ENCODE data around the gene DMRTA2.

The DMRTA2 gene

DNA sequence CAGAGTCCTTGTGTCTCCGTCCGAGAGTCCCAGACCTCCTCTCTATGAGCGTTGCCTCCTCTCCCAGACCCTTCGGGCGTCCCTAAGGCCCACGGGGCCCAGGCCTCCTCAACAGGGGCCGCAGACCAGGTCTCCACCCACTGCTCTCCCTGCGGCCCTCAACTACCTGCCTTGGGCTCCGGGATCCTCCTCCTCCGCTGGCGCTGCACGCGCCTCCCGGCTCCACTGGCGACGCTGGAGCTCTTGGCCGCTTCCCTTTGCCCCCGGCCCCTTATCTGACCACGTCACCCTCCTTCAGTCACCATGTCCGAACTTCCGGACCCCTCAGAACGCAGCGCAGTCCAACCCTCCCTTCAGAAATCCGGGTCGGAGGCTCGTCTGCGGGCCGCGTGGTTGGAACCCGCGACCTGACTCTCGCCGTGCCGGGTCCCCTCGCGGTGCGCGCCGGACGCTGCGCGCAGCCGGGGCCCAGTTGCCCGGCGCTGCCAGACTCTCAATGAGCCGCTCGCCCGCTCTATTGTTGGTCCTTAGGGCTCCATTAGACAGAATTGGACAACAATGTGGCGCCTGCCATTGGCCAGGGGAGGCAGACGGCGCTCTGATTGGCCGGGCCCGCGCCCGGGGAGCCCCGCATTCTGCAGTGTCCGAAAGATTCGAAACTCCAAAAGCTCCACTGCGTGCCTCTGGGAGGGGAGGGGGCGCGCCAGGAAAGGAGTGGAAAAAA, at the start of gene DMRTA2:
Gene DMRTA2, minus strand, starts transcription at position 498 of the 724 bp plus-strand sequence. CDS start 1,907 bp downstream, outside the sequence.
- DNase-seq (ENCODE audit: low read depth in 2 of 2, low spot score in 1 of 2), result no peak

DNA sequence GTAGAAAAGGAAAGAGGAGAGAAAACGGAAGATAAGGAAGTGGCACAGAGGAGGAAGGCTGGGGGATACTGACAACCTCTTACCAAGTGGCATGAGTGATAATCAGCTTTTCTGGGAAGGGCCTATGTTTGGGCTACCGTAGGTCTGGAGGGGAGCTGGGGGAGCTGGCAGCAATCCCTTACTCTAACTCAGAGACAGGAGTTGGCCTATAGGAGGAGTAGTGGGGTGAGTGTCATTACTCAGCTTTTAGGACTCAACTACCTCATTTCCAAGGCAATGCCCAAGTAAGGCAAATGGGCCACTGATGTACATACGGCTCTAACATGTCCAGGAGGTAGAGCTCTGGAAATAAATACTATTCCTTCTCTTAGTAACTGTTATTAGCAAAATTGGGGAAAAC, 48.7 kb upstream of the DMRTA2 start:
- DNase-seq (ENCODE audit: low read depth in 2 of 2, low spot score in 1 of 2), result no peak

- no peak for DNase-seq (ENCODE audit: low read depth in 2 of 2, low spot score in 1 of 2)
Observed at GRCh38 chr1:50462964-50463363, 39.7 kb upstream of the DMRTA2 start.

GRCh38 chr1:50458507-50458906, 35.3 kb upstream of the DMRTA2 start:
- no peak for DNase-seq (ENCODE audit: low read depth in 2 of 2, low spot score in 1 of 2)

DNA sequence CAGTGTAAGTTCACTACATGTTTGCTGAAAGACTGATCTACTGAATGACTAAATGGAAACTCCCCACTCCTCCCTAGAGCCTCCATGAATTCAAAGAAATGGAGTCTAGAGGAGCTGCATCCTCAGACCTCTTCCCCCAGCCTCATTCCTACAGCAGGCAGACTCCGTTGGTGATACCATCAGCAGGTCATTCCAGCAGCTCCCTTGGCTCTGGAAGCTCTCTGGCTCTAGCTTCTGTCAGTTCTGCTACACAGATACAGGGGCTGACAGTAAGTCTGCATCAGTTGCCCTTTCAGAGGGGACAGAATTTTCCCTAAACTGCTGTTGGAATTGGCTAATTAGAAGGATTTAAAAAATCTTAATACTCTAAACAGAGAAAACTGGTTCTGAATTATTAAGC, 31.7 kb upstream of the DMRTA2 start:
- no peak for DNase-seq (ENCODE audit: low read depth in 2 of 2, low spot score in 1 of 2)

- no peak for DNase-seq (ENCODE audit: low read depth in 2 of 2, low spot score in 1 of 2)
Observed at GRCh38 chr1:50453266-50453665, 30.0 kb upstream of the DMRTA2 start.

DNA sequence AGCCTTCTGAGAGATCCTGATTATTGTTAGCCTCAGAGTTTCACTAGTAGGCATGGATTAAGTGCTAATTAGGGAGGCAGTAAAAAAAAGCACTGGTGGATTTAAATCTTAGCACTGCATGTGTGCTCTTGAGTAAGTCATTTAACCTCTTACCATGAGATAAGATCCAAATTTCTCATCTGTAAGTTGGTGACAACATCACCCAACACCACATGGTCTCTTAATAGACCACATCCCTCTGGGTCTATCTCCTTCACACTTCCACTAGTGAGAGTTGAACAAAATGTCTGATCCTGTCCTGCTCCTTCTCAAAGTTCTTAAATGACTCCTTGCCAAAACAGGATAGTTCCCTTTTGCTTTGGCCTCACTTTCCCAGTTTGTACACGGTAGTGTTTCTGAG, 29.5 kb upstream of the DMRTA2 start:
- DNase-seq (ENCODE audit: low read depth in 2 of 2, low spot score in 1 of 2), result no peak

DNA sequence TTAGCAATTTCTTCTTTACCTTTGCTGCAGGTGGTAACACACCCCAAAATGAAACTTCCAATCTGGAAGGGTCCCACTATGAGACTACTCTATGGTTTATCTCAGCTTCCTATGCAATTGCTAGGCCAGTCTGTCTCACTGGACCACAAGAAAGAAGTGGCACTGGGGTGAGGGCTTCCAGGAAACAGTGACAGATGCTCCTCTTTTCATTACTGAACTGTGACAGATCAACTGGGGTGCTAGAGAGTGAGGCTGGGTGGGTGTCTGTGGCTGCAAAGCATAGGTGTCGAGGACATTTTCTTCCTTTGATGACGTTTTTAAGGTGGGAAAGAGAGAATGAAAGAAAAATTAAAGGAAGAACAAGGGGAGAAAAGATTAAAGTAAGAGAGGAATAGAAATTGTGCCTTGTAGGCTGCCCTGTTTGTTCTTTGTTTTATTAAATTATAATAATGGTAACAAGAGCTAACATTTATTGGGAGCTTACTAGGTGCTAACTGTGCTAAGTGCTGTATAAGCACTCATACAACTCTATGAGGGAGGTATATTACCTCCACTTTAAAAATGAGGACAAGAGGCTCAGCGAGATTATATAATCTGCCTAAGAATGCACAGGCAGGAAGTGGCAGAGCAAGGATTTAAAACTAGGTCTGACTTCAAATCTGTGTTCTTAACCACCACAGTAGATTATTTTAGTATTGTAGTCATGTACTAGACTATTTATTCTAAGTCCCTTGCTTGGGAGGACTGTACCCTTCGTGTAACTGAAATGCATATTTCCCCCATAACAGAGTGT, 27.8 kb upstream of the DMRTA2 start:
- no peak for DNase-seq (ENCODE audit: low read depth in 2 of 2, low spot score in 1 of 2)

DNA sequence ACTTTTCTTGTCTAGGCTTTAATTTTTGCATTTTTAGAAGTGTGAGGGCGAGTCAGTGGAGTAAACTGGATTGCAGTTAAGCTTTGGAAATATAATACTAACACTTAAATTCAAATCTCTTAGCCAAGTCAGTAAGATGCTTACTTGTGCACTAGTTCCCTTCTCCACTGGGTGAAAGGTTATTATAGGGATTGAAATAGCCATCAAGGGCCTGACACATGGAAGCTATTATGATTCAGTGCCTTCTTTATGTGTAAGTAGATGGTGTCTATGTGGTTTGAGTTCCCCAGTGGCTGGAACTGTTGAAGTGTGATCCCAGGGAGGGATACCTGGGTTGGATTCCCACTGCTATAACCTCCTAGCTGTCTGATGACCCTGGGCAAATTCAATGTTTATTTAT, 24.7 kb upstream of the DMRTA2 start:
- DNase-seq (ENCODE audit: low read depth in 2 of 2, low spot score in 1 of 2), result no peak

GRCh38 chr1:50441183-50441582, 17.9 kb upstream of the DMRTA2 start:
- DNase-seq (ENCODE audit: low read depth in 2 of 2, low spot score in 1 of 2), result no peak

DNA sequence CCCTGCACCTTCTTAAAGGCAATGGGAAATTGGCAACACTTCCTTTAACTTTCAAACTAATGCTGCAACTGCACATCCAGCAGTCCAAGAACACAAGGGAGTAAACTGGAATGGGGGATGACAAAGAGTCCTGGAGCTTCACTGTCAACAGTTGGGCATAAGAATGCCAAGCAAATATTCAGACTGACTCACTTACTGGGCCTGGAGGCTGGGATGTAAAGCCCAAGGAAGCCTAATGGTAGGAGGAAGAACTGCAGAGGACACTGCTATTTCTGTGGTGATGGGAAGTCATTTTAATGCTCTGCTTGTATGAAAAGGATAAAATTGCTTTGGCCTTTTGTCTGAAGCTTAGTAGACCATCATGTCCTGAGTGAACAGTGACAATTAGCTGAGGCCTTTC, 15.7 kb upstream of the DMRTA2 start:
- DNase-seq (ENCODE audit: low read depth in 2 of 2, low spot score in 1 of 2), result no peak

GRCh38 chr1:50436489-50436888, 13.2 kb upstream of the DMRTA2 start:
- DNase-seq (ENCODE audit: low read depth in 2 of 2, low spot score in 1 of 2), result no peak

DNA sequence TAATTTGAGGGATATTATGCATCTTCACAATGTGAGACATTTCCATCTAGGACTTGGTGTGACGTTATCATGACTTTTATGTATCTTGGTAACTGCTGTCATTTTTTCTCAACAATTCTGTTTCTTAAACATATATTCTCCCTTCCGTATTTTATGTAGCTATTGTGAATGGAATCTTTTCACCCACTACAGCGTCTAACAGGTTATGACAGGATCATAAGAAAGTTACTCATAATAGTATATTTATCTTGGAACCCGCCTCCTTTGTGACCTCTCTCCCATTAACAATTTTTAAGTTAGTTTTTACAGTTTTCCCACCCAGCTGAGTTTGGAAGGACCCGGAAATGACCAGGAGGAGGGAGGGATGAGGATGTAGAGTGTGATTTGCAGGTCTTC, 6.8 kb upstream of the DMRTA2 start:
- no peak for DNase-seq (ENCODE audit: low read depth in 2 of 2, low spot score in 1 of 2)

DNA sequence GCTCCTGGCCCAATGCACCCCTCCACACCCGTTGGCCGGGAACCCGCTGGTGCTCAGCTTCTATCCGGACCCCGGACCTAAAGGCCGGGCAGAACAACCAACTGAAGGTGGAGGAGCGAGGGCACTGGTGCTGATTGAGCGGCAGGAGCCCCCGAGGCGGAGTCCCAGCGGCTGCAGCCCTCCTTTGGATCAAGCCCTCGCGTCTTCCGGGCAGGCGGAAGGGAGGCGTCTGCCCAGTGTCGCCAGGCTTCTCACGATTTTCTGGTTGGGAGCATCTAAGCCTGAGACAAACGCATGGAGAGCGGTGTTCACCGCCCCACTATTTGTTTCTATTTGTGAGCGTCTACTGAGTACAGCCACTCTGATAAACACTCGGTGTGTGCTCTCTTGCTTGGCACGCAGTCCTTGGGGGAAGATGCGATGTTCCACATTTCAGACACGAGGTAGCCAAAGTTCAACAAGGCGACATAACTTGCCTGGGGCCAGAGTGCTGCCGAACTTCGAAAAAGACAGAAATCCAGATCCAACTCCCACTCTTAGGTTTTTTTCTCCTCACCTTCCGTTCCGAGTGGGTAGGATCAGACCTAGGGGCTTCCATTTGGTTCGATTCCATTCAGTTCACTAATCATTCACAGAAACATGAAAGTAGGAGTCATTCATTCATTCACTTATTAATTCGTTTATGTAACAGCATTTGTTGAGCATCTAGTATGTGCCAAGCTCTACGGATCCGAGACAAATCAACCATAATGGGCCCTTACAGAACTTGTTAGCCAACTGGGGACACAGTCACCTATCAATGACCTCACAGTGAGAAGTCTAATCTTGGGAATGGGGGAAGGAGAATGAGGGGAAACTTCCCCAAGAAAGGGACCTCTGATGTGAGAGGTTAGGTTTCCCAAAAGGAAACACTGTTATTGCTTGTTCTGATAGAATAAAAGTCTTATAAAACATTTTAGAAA, 4.9 kb upstream of the DMRTA2 start:
- no peak for DNase-seq (ENCODE audit: low read depth in 2 of 2, low spot score in 1 of 2)

DNA sequence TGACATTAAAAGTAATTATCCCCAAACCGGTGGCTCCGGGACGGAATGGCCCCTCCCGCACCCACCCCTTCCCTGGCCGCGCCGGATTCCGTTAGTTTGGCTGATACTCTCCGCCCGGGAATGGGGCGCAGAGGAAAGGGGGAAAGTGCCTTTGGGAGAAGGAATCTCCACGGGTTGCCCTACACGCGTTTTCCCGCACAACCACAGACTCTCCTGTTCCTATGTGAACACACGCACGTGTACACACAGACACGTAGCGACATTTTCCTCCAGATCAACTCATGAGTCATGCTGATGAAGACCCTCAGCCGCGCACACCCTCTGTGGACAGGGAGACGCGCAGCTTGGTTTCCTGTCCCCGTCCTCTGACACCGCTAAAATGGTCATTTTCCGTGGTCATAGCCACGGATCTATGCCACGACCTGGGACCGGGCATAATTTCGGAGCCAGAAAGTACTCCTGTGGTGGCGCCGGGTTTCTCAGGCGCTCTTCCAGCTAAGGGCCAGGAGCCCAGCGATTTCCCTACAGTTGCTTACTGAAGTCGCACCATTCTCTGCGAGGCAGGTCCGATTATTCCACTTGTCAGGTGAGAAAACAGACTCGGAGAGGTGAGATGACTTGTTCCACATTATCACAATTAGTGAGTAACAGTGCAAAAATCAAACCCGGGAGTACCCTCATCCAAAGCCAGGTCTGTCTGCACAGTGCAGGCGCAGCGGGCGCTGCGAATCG, 4.0 kb upstream of the DMRTA2 start:
- no peak for DNase-seq (ENCODE audit: low read depth in 2 of 2, low spot score in 1 of 2)

DNA sequence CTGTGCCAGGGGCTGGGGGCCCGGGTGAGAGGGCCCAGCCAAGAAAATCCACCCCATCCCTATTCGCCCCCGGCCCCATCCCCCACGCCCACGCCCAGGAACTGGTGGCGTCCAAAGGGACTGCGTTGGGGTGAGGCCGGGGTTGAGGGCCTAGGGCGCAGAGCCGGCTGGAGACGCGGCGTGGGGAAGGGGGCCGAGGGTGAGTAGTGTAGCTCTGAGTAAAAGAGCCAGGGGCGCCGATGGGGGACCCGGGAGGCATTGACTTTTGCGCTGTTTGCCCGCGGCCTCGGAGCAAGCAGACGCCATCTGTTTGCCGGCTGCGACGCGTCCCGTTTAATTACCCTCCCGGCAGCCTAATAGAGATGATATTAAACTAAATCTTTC, 3.5 kb upstream of the DMRTA2 start:
- DNase-seq (ENCODE audit: low read depth in 2 of 2, low spot score in 1 of 2), result no peak

DNA sequence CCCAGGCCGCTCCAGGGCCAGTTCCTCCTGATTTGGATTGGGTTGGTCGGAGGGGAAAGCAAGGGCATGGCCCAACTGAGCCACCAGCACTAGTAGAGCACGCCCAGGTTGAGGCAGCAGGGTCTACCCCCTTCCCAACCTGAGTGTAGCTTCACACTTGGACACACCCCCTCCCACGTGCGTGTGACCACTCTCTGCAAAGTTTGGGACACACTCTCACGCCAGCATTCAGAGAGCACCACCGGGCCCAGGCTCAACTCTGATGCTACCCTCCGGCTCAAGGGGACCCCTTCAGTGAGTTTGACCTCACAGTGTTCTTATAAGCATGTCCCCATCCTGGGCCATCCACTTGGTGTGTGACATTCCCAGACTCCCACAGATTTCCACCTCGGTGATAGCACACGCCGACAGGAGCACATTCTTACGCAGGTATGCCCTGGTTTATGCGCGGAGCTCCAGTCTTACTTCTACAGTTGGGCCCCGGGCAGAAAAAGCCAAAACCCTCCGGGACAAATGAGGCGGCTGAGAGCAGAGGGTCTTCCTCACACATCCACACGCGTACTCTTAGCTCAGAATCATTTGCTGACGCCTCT, 3.0 kb upstream of the DMRTA2 start:
- DNase-seq (ENCODE audit: low read depth in 2 of 2, low spot score in 1 of 2), result no peak

GRCh38 chr1:50425376-50426107, 2.3 kb upstream of the DMRTA2 start:
- no peak for DNase-seq (ENCODE audit: low read depth in 2 of 2, low spot score in 1 of 2)

DNA sequence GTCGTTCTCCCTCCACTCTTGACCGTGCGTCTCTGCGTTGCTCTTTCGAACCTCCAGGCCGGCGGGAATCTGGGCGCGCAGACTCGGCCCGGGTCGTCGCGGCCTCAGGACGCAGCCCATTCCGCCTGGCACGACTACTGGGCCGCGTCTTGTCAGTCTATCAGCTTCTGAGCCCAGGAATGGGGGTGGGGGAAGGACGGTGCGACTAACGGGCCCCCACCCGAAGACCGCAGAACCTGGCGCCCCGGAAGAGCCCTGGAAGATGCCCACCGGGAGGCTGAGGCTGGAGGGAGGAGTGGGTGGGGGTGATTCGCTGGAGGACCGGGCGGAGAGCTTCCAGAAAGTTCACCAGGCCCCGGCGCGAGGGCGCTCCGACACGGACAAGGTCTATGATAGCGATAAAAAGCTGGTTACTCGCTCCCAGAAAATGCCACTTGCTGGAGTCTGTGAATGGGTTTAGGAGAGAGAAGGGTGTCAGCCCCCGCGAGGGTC, 1.7 kb upstream of the DMRTA2 start:
- DNase-seq (ENCODE audit: low read depth in 2 of 2, low spot score in 1 of 2), result no peak
